OCI-LY3 (cell line): Measurements from ENCODE around the gene TEPSIN.

Experiments
- CTCF ChIP-seq: fragments of 200-600, 300-600 bp; sonication (generic); IDR thresholded peaks from 2 replicates; pipeline ENCODE4 v1.5.1; 2014; ENCODE audit warnings: antibody characterized with exemption, low read length, low read depth
- EZH2phosphoT487 ChIP-seq: fragments of 200-600 bp; shearing (Covaris generic); IDR thresholded peaks from 2 replicates; pipeline ENCODE4 v1.6.1; 2018; ENCODE audit warnings: antibody characterized with exemption, mixed run types, low read depth

GRCh38 chr17:81252326-81252986 lies 13.6 kb upstream of the TEPSIN start:
- no peak for TF ChIP-seq CTCF
- TF ChIP-seq EZH2phosphoT487 = no peak
